Mucosa of gallbladder (tissue), 1 donor: ENCODE measurements around the gene IMMP1L. TPM values are rescaled to one million over a fixed set of nuclear protein-coding genes. Genes with fewer than 3 reads are reported as not detected.

Experiments used
- DNase-seq: peaks from one replicate; pipeline ENCODE4 v3.0.0-alpha.2; 2020; ENCODE audit warnings: low spot score
- total RNA-seq: library from RNA; stranded (reverse); gene quantifications from one replicate; pipeline ENCODE4 v1.2.1, GENCODE V29; 2021
- donor health status: DM: no; HTN: no; CAD: no.

IMMP1L gene
- total RNA-seq, 1 donor from 2014 or later = 18.8 TPM

GRCh38 chr11:31477528-31478222 is 31.7 kb downstream of the IMMP1L start:
- no peak for DNase-seq

GRCh38 chr11:31474083-31474482 is 35.3 kb downstream of the IMMP1L start:
- no peak for DNase-seq

GRCh38 chr11:31464436-31464835 is 45.0 kb downstream of the IMMP1L start:
- DNase-seq = no peak

- no peak for DNase-seq
Measured at GRCh38 chr11:31455177-31455576, 54.2 kb downstream of the IMMP1L start.

GRCh38 chr11:31450841-31451240 is 58.6 kb downstream of the IMMP1L start:
- DNase-seq = no peak

GRCh38 chr11:31449040-31449439 is 60.4 kb downstream of the IMMP1L start:
- DNase-seq = no peak

- no peak for DNase-seq
Measured at GRCh38 chr11:31445621-31446020, 63.8 kb downstream of the IMMP1L start.

GRCh38 chr11:31443802-31444201 is 65.6 kb downstream of the IMMP1L start:
- no peak for DNase-seq

- no peak for DNase-seq
Measured at GRCh38 chr11:31442086-31442485, 67.3 kb downstream of the IMMP1L start.

GRCh38 chr11:31441296-31441695 is 68.1 kb downstream of the IMMP1L start:
- DNase-seq = no peak

GRCh38 chr11:31437742-31438435 is 71.5 kb downstream of the IMMP1L start:
- DNase-seq = no peak

- DNase-seq = no peak
Measured at GRCh38 chr11:31433851-31434250, 75.6 kb downstream of the IMMP1L start.

- no peak for DNase-seq
Measured at GRCh38 chr11:31424652-31425051, 84.8 kb downstream of the IMMP1L start.

GRCh38 chr11:31422703-31423102 is 86.7 kb downstream of the IMMP1L start:
- DNase-seq = no peak

- no peak for DNase-seq
Measured at GRCh38 chr11:31421820-31422219, 87.6 kb downstream of the IMMP1L start.

- DNase-seq = no peak
Measured at GRCh38 chr11:31419669-31420068, 89.8 kb downstream of the IMMP1L start.

- no peak for DNase-seq
Measured at GRCh38 chr11:31419138-31419537, 90.3 kb downstream of the IMMP1L start.

- no peak for DNase-seq
Measured at GRCh38 chr11:31417816-31418215, 91.6 kb downstream of the IMMP1L start.

- DNase-seq = no peak
Measured at GRCh38 chr11:31417357-31417756, 92.1 kb downstream of the IMMP1L start.

GRCh38 chr11:31415435-31415834 is 94.0 kb downstream of the IMMP1L start:
- no peak for DNase-seq

GRCh38 chr11:31414338-31414737 is 95.1 kb downstream of the IMMP1L start:
- no peak for DNase-seq

GRCh38 chr11:31412946-31413345 is 96.5 kb downstream of the IMMP1L start:
- no peak for DNase-seq

GRCh38 chr11:31408201-31408600 is 101.2 kb downstream of the IMMP1L start:
- DNase-seq = no peak

- no peak for DNase-seq
Measured at GRCh38 chr11:31404614-31405013, 104.8 kb downstream of the IMMP1L start.
